Thoracic aorta (tissue), 2 donors: ENCODE data around the gene CYCS. TPM values are rescaled to one million over a fixed set of nuclear protein-coding genes. Genes with fewer than 3 reads are reported as not detected.

ENCODE experiments used
- ATAC-seq: fragments of 150-250 bp; one replicate; pipeline ENCODE4 v1.8.0; 2017; ENCODE audit warnings: low read depth; ENCODE audit not compliant: insufficient number of reproducible peaks, low FRiP score
- DNase-seq: peaks from one replicate; pipeline ENCODE4 v3.0.0-alpha.2; 2020; ENCODE audit warnings: low spot score
- H3K27ac ChIP-seq, 2 donors: fragments of 200-600 bp; sonication (generic); 1 replicate in 1 of 2; 2 replicates in 1 of 2; pipeline ENCODE4 v1.5.1; 2016; ENCODE audit warnings: mild to moderate bottlenecking in 2 of 2, moderate library complexity in 2 of 2
- H3K27me3 ChIP-seq: fragments of 200-600 bp; sonication (generic); replicated peaks from 2 replicates; pipeline ENCODE4 v1.6.0; 2016; ENCODE audit warnings: mild to moderate bottlenecking; ENCODE audit not compliant: insufficient read depth
- H3K36me3 ChIP-seq: fragments of 200-600 bp; sonication (generic); one replicate; pipeline ENCODE4 v1.5.1; 2016
- H3K4me1 ChIP-seq, 2 donors: fragments of 200-600 bp; sonication (generic); 1 replicate in 1 of 2; 2 replicates in 1 of 2; pipeline versions ENCODE4 v1.5.1 to v1.6.0; 2016; ENCODE audit warnings: low read depth in 2 of 2, mild to moderate bottlenecking in 1 of 2; ENCODE audit not compliant: control insufficient read depth in 1 of 2
- H3K4me3 ChIP-seq: fragments of 200-600 bp; sonication (generic); 2 replicates; pipeline ENCODE4 v1.5.1; 2016; ENCODE audit warnings: mild to moderate bottlenecking
- H3K9me3 ChIP-seq: fragments of 200-600 bp; sonication (generic); 2 replicates; pipeline ENCODE4 v1.5.1; 2016
- CTCF ChIP-seq: fragments of 200-600 bp; sonication (generic); IDR thresholded peaks from one replicate; pipeline ENCODE4 v1.5.1; 2019; ENCODE audit warnings: antibody characterized with exemption
- total RNA-seq, 2 donors: library from RNA; depleted of rRNA; stranded (reverse); fragments of >200 nt; gene quantifications; one replicate each; pipeline versions ENCODE4 v1.1.0 to v1.2.3, GENCODE V29; 2016

The CYCS gene
- total RNA-seq, 2 donors from 2014 or later: 16.8 to 29.7 TPM

- Histone ChIP-seq H3K27me3 (no peaks in the 10 kb centered on the region), H3K27ac (no peak overlapping the region), H3K4me3 (no peak overlapping the region), H3K9me3 (no peaks in the 10 kb centered on the region), H3K4me1 (no peaks in the 10 kb centered on the region), H3K36me3 (no peaks in the 10 kb centered on the region)
- DNase-seq (no peak), ATAC-seq (no peak)
- no peak for TF ChIP-seq CTCF
These were observed 29.3 kb downstream of the CYCS start for GRCh38 chr7:25095516-25096345.

- Histone ChIP-seq H3K27me3 (no peaks in the 10 kb centered on the region), H3K9me3 (no peaks in the 10 kb centered on the region), H3K27ac (no peak overlapping the region), H3K4me1 (no peaks in the 10 kb centered on the region), H3K36me3 (no peaks in the 10 kb centered on the region), H3K4me3 (no peak overlapping the region)
- no peak for DNase-seq
- TF ChIP-seq CTCF: peak; percentile 39
- no peak for ATAC-seq
These were observed 31.7 kb downstream of the CYCS start for GRCh38 chr7:25093268-25093826.

- ATAC-seq (no peak), DNase-seq (no peak)
- no peaks in the 10 kb centered on the region for H3K4me1 ChIP-seq
- no peak overlapping the region for H3K4me3 ChIP-seq
- no peak overlapping the region for H3K27ac ChIP-seq
- TF ChIP-seq CTCF: no peak
- no peaks in the 10 kb centered on the region for H3K36me3 ChIP-seq
- H3K27me3 ChIP-seq: no peaks in the 10 kb centered on the region
- H3K9me3 ChIP-seq: no peaks in the 10 kb centered on the region
These were observed 33.3 kb downstream of the CYCS start for GRCh38 chr7:25091779-25092178.

- Histone ChIP-seq H3K36me3 (no peaks in the 10 kb centered on the region), H3K27me3 (no peaks in the 10 kb centered on the region), H3K27ac (no peak overlapping the region), H3K4me3 (no peak overlapping the region), H3K9me3 (no peaks in the 10 kb centered on the region), H3K4me1 (no peaks in the 10 kb centered on the region)
- no peak for TF ChIP-seq CTCF
- DNase-seq: no peak
- no peak for ATAC-seq
These were observed 33.9 kb downstream of the CYCS start for GRCh38 chr7:25091176-25091575.

GRCh38 chr7:25090374-25090773 lies 34.7 kb downstream of the CYCS start:
- Histone ChIP-seq H3K4me1 (no peaks in the 10 kb centered on the region), H3K4me3 (no peak overlapping the region), H3K9me3 (no peaks in the 10 kb centered on the region), H3K27ac (no peak overlapping the region), H3K27me3 (no peaks in the 10 kb centered on the region), H3K36me3 (no peaks in the 10 kb centered on the region)
- no peak for TF ChIP-seq CTCF
- DNase-seq (no peak), ATAC-seq (no peak)
